Stimulated activated naive CD4-positive, alpha-beta T cell (primary cell): ENCODE data around the gene PIGL.
A peak's percentile ranks its signal among the peaks of the same experiment; 100 is the strongest.
"Not testable (repeated sequence)": the region's sequence is repeated elsewhere in the genome, so short reads cannot be mapped to it uniquely, and the experiment has no call there.

ENCODE experiments used
- DNase-seq, 6 experiments: peaks; one replicate each; lab custom pipeline; 2025; lab: John Stamatoyannopoulos, UW

Gene PIGL

DNA sequence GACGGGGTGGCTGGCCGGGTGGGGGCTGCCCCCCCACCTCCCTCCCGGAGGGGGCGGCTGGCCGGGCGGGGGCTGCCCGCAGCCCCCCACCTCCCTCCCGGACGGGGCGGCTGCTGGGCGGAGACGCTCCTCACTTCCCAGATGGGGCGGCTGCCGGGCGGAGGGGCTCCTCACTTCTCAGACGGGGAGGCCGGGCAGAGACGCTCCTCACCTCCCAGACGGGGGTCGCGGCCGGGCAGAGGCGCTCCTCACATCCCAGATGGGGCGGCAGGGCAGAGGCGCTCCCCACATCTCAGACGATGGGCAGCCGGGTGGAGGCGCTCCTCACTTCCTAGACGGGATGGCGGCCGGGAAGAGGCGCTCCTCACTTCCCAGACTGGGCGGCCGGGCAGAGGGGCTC is 95.1 kb downstream of the PIGL start:
- DNase-seq: not testable (repeated sequence)

DNA sequence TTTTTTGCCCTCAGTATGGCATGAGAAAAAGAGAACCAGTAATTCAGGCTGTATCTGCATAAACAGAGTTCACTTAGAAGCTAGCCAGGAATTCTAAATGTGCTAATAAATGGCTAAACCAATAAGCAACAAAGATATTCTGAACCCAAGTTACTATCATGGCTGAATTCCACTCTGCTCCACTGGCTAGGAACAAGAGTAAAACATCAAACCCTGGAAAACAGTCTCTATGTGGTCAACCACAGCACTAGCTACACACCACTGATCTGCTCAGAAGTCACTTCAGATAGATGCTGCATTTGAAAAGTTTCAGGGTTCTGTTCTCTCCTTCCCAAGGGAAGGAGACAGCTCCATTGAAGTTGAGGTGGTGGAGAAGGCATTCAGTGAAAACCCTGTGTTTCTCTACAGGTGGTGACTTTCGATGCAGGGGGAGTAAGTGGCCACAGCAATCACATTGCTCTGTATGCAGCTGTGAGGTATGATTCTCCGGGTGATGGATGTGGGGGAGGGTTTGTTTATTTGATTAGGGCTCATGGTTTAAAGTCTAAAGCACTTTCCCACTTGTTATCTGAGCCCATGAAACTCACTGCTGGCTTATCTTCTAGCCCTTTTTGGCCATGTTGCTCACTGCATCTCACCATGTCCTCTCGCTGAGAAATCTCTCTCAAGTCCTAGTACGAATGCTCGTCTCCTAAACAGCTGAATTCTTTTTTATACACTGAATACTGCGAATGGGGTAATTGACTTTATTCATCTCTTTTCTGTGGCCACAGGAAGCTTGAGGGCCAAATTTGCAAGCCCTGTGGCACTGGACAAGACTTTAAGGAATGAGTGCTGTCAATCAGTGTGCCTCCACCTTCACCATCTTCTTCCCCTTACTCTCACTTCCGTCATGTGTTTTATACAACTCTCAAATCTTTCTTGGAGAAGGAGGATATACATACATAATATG is 96.4 kb downstream of the PIGL start:
- DNase-seq: no peak

DNA sequence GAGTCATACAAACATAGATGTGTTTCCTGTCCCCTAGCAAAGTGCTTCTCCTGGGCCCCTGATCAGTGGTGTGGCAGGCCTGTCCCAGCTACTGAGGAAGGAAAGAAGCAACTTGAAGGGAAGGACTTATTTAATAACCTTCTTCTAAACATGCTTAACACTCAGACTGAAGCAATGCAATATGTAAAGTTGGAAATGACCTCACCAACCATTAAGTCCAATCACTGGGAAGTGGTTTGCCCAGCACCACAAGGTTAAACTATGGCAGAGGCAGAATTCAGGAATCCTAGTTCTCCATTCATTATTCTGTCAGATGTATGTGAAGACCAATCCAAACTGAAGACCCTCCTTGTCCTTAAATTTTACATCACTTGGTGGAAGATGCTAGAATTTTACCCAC is 97.2 kb downstream of the PIGL start:
- no peak for DNase-seq

DNA sequence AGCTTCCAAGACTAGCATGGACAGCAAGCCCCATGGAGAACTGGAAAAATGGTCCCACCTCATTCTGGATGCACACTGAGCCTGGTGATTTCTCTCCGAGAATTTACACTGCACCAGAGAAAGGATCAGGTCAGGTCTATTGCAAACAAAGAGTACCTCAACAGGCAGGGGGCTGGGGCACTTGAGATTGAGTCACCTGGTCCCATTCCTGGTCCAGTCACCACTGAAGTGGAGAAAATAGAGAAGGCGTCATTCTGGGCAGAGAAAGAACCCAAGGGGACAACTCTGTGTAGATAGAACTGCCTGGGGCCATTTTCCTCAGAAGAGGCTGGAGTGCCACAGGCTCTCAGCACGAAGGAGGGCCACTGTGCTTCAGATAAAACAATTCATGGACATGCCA is 97.8 kb downstream of the PIGL start:
- DNase-seq: no peak

DNA sequence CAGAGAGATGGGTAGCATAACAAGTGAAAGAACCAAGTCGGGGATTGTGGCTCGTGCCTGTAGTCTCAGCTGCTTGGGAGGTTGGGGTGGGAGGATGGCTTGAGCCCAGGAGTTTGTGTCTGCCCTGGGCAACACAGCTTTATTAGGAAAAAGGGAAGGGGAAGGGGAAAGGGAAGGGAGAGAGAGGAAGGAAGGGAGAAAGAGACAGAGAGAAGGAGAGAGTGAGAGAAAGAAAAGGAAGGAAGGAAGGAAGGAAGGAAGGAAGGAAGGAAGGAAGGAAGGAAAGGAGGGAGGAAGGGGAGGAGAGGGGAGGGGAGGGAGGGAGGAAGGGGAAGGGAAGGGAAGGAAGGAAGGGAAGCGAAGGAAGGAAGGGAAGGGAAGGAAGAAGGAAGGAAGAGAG is 103.0 kb downstream of the PIGL start:
- DNase-seq: no peak

DNA sequence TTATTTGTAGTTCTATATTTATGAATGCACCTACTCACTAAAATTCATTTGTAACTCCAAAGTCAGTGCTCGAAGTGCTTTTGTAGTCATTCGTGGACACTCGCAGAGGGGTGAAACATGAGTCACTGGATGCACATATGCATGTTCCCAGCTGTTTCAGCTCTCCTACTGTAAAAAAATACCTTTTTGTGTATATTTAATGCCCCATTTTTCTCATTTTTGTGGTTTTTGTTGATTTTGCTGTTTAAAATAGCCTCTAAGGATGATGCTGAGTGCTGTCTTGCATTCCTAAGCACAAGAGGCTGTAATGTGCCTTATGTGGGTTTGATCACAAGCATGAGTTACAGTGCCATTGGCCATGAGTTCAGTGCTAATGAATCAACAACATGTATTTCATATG is 105.6 kb downstream of the PIGL start:
- no peak for DNase-seq

DNA sequence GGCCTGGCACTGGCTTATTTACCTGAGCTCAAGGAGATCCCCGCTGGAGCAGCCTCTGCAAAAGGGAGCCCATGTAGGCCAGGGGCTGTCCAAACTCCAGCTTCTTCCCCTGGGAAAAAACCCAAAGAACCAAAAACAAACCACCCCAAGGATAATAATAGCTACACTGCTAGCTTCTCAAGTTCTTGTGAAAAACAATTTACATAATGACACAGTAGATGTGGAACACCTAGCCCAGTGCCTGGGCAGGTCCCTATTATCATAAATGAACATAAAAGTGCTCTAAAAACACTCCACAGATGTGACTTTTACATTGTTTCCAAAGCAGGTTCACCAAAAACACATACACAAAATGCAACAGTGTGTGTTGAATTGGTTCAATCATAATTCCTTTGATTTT is 109.0 kb downstream of the PIGL start:
- no peak for DNase-seq

DNA sequence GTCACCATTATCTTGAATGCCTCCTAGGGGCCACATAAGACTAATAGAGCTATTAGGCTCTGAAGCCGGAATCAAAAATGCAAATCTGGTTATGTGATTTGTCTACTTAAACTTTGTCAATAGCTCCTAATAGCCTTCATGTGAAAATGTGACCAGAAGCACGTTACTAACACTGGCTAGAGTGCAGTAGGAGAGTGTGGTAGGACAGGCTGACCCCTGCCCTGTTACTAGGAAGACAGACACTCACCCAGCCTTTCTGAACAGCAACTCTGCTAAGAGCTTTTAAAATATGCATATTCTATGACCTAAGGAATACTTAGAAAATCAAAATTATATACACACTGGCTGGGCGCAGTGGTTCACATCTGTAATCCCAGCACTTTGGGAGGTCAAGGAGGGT is 110.0 kb downstream of the PIGL start:
- DNase-seq: no peak

DNA sequence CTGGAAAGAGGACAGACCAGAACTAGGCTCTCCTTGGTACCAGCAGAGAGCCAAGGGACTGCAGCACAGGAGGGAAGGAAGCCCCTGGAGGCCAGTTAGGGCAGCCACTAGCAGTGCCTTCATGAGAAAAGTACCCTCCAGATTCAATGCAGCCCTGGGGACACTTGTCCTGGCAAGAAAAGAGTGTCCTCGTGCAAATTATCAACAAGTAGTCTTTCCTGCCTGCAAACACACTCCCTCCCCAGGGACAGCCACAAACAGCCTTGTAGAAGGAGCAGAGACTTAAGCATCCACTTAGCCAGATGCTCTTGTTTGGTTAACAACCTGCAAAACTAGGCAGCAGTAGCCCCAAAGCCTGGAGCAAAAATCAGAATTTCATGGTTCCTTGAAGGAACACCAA is 112.0 kb downstream of the PIGL start:
- DNase-seq: no peak

DNA sequence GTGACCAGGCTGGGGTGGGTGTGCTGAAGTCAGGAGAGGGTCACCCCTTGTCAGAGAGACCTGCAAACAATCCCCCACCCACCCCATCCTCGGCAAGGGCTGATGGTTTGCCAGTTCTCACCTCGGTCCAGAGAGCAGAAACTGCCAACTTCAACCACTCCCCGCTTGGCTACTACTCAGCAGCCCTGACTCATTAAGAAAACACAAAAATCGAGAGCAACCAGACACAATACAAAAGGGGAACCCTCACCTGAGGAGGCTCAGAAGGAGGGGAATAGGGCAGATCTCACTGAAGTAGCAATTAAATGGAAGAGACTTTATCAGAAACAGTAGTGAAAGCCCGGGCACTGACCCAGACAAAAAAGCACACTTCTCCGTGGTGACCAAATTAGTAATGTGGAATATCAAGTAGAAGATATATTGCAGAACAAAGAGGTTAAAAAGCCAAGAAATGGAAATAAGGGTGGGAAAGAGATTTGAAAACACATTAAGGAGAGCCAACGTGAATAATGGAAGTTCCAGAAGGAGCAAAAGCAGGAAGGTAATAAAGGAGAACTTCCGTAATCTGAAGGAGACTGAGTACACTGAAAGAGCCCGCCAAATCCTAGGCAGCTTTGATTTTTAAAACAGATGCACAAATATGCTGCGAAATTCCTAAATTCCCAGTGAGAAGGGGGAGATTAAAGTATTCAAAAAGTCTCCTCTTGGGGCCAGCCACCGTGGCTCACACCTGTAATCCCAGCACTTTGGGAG is 112.7 kb downstream of the PIGL start:
- no peak for DNase-seq

DNA sequence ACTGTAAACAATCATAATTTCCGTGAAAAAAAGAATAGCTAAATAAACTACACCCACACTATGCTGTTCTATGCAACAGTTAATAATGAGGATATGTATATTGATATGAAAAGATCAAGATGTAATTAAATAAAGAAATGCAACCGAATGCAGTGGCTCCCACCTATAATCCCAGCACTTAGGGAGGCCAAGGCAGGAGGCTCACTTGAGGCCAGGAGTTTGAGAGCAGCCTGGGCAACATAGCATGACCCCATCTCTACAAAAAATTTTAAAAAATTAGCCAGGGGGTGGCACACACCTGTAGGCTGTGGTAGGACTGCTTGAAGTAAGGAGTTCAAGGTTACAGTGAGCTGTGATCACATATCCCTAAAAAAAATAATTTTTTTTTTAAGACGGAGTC is 121.4 kb downstream of the PIGL start:
- no peak for DNase-seq

DNA sequence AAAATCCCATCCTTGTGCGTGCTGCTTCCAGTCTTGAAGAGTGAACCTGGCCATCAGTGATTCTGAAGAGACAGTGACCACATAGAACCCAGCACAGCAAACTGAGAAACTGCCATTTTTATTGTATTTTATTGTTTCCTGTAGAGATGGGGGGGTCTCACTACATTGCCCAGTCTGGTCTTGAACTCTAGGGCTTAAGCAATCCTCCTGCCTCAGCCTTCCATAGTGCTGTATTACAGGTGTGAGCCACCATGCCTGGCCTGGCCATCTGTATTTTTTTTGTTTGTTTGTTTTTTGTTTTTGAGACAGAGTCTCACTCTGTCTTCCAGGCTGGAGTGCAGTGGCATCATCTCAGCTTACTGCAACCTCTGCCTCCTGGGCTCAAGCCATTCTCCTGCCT is 122.4 kb downstream of the PIGL start:
- DNase-seq: no peak

DNA sequence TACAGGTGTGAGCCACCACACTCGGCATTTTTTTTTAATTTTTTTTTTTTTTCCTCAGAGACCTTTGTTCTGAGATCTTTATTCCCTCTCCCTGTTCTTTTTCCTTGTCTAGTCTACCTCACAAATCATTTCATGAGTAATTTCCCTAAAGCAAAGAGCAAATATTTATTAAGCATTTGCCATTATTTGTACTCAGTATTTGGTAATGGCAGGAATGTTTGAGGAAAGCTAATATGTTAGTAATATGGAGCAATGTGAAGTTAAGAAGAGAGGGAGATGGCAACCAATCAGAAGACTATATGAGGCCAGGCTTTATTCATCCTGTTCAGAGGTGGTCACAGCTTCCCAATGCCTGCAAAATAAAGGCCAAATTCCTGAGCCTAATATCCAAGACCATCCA is 122.9 kb downstream of the PIGL start:
- no peak for DNase-seq

DNA sequence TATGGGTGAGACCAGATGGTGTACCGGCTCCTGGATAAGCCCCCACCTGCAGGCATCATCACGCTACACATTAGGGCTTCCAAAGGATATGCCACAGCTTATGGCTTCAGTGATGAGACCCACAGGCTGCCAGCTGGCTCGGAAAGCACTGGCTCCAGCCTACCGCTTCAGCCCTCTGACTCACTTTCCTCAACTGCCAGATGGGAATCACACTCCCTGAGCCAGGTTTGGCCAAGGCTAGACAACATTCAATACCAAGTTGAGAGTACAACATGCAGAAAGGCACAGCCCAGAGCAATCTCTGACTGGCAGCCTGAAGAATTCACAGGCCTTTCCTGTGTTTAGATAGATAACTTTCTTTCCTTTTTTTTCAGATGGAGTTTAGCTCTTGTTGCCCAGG is 126.0 kb downstream of the PIGL start:
- no peak for DNase-seq

DNA sequence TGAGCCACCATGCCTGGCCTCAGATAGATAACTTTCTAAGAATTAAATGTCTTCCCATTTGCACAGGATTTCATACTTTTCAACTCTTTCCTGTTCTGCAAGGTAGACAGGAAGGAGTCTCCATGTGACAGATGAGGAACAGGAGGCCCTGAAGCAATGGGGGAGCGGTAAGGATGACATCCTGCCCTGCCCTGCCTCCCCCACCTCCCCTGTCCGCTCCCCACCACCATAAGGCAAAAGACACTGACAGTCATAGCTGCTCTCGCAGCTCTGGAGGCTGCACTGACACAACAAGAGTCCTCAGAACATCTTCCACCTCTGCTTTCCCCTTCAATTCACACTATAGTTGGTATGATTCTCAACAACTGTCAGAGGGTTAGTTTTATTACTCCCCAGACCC is 126.6 kb downstream of the PIGL start:
- DNase-seq: no peak

DNA sequence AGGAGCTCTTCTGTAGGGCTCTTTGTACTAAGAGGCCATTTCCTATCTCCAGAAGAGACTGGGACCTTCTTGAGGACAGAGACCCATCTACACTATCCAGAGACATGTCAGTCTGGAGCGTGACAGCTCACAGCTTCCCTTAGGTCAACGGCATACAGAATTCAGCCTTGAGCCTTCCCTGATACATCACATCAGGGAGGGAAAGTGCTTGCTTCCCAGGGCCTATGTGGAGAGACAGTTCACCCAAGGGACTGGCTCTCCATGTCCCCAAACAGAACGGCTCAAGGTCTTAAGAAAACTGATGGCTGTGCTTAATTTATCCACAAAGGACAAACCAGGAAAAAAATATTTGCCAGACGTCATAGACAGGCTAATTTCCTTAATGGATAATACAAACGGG is 128.6 kb downstream of the PIGL start:
- no peak for DNase-seq

DNA sequence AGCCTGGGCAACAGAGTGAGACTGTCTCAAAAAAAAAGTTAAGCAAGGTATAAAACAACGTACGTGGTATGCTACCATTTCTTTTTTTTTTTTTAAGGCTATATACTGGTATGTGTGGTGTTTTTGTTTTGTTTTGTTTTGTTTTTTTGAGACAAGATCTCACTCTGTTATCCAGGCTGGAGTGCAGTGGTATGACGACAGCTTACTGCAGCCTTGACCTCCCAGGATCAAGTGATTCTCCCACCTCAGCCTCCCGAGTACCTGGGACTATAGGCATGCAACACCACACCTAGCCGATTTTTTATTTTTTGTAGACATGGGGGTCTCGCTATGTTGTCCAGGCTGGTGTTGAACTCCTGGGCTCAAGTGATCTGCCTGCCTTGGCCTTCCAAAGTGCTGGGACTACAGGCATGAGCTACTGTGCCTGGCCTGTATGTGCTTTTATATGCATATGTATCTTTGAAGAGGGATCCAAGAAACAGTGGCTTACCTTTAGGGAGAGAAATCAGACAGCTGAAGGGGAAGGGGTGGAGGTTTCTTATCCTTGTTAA is 129.8 kb downstream of the PIGL start:
- no peak for DNase-seq

DNA sequence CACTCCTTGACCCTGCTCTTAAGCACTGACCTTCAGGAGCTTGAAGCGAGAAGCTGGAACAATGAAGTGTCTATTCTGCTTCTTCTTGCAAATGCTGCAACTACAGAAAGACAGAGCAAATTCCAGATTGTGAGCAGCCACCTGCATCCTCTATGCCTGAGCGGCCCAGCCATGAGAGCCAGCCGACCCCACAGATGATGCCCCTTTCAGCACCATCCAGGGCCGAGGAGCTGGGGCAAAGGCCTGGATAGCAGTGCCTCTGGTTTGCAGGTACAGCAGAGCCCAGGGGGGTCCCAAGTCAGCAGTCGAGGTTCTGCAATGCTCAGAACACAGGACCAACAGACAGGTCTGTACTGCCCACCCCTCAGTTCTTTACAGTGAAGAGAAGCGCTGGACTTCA is 131.6 kb downstream of the PIGL start:
- no peak for DNase-seq

DNA sequence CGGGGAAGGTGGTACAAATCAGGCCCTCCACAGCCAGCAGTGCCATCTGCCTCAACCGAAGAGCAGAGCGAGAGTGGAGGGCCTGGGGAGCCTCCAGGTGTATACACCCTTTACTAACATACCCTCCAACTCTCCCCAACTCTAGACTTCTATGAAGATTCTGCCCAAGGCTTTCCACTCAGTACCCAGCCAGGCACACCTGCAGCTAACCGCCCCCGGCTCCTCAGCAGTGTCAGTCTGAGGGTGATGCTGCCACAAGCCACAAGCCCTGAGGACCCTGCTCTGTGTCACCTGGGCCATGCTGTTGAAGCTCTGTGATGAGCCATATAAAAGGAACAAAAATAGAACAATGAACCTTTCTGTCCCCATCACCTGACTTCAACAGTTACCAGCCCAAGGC is 132.4 kb downstream of the PIGL start:
- DNase-seq: no peak

DNA sequence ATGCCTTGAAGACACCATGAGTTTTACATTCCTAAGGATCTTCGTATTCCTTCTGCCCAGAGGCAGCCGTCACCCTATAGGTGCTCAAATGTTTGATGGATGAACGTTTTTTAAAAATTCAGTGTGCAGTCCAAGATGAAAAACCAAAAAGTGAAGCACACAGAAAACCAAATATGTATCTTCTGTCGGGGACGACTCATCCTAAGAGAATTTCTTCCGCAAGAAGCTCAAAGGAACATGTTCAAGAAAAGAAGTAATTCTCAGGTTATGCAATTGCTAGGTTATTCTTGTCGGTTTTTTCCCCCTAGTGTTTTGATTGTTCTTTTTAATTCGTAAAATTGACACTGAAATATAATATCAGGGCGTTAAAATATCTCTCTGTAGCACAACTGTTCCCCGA is 134.8 kb downstream of the PIGL start:
- DNase-seq: no peak

DNA sequence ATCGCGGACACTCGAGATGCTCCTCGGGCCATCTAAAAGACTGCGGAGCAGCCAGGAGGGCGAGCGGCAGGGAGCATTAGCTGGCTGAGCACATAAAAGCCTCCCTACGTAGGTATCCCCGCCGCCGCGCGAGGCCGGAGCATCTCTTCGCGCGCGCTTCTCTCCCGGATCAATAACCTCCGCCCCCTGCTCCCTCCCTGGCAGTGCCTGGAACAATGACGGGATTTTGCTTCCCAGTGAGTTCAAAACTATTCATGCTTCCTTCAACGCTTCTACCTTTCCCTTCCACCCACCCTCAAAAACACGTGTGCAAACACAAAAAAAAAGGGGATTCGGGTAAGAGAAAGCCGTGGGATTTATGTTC is 135.3 kb downstream of the PIGL start:
- DNase-seq: peak in 5 of 6 experiments; percentile 7 to 33 (median 12)

DNA sequence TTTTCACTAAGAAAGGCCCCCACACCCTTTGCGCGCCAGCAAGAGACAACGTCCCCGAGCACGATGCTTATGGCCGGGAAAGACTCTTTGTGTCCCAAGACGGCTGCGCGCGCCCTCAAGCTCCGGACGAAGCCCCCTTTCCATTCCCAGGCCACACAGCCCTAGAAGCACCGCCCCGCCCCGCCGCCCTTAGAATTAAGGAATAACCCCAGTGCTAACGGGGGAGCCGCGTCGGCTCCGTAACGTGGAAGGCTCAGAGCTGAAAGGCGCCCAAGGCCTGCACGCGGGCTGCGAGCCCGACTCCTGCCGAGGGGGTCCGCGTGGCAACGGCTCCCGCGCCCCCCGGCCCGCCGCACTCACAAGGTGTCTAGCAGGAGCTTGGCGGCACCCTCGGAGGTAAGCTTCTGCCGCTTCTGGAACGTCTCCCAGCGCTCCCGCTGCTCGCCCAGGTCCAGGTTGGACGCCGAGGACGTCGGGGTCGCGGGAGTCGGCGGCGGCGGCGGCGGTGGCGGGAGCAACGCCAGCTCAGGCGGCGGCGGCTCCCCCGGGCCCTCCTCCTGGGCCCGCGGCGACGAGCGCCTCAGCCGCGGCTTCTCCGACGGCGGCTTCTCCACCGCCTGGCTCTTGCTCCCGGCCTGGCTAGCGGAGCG is 135.8 kb downstream of the PIGL start:
- peak in 5 of 6 experiments; percentile 8 to 78 (median 59) for DNase-seq
